Measurements from ENCODE around the gene S100A7A.

Gene S100A7A

DNA sequence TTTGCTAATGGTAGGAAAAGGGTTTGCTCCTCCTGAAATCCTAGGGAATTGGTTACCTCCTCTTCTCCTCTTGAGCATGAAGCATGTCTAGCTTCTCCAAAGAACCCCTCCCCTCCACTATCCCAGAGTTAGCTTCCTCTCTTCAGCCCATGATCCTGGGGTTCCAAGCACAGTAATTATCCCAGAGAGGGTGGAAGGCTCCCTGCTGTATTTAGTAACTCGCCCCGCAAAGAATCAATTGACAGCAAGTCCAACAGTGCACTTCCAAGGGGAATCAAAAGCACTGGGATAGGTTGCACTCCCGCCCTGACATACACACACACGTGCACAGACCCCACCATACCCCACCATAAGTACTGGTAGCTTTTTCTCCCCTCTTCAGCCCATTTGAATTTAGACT is 28.5 kb upstream of the S100A7A start:
- DNase-seq (ENCODE audit: low spot score in 2 of 2) (no peak), ATAC-seq (replicated peaks; ENCODE audit: extremely low read depth, poor library complexity, severe bottlenecking) (no peak)
- H3K27ac Mint-ChIP-seq (ENCODE audit: low read depth): no peak overlapping the region
- H3K9me3 Mint-ChIP-seq: no peaks in the 10 kb centered on the region
- H3K27me3 Mint-ChIP-seq: peaks cover 63% of the 10 kb centered on the region
- H3K4me3 Mint-ChIP-seq: no peak overlapping the region
- H3K36me3 Mint-ChIP-seq (ENCODE audit: insufficient read depth): no peaks in the 10 kb centered on the region
- H3K4me1 Mint-ChIP-seq: no peaks in the 10 kb centered on the region

DNA sequence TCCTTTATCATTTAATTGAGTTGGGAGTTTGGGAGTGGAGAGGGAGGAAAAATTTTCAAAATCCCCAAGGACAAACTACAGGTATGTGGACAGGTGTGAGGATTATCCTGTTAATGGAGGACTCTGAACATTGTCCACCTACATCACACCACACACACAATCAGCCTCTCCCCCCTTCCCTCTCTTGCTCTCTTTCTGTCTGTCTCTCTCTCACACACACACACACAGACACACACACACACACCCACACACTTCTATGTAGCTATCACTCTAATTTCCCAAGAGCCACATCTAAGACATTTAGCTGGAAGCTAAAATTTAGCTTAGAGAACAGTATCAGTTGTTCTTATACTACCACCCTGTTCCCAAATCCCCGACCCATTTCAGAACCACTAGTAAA is 26.9 kb upstream of the S100A7A start:
- Mint-ChIP-seq H3K27me3 (peaks cover 61% of the 10 kb centered on the region), H3K4me1 (no peaks in the 10 kb centered on the region), H3K9me3 (no peaks in the 10 kb centered on the region), H3K36me3 (ENCODE audit: insufficient read depth) (no peaks in the 10 kb centered on the region), H3K4me3 (no peak overlapping the region), H3K27ac (ENCODE audit: low read depth) (no peak overlapping the region)
- no peak for ATAC-seq (replicated peaks; ENCODE audit: extremely low read depth, poor library complexity, severe bottlenecking)
- no peak for DNase-seq (ENCODE audit: low spot score in 2 of 2)

DNA sequence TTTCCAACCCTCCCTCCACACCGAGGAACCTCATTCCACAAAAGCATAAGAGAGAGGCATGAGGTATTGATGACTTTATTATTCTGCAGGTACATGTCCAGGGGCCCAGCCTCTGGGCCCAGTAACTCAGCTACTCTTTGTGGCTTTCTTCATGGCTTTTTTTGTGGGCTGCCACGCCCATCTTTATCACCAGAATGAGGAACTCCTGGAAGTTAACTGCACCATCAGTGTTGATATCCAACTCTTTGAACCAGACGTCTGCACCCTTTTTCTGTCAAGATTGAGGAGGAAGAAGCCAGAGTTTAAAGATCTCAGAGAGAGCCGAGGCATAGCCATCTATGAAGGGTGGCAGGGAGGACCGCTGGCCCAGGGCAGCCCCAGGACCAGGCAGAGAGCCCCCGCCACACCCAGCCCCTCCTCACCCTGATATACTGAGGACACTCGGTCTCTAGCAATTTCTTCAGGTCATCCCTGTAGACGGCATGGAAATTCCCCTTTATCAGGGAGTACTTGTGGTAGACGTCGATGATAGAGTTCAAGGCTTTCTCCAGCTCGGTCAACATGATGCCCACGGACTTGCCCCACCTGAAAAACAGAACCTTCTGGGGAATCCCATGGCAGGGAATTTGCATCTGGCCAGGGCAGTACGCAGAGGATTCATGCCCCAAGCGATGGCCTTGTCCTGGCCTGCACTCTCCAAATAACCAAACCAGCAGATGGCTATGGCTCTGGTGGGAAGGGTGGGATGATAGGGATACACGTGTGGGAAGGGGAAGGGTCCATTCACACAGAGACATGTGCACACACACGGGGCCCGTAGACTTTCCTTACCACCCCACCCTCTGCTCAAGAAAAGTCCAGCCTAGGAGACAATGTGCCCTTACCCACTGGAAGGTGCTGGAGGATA is 26.1 kb upstream of the S100A7A start:
- no peaks in the 10 kb centered on the region for H3K4me1 Mint-ChIP-seq
- DNase-seq (ENCODE audit: low spot score in 2 of 2): no peak
- no peaks in the 10 kb centered on the region for H3K36me3 Mint-ChIP-seq (ENCODE audit: insufficient read depth)
- no peaks in the 10 kb centered on the region for H3K9me3 Mint-ChIP-seq
- no peak overlapping the region for H3K27ac Mint-ChIP-seq (ENCODE audit: low read depth)
- peaks cover 67% of the 10 kb centered on the region for H3K27me3 Mint-ChIP-seq
- no peak for ATAC-seq (replicated peaks; ENCODE audit: extremely low read depth, poor library complexity, severe bottlenecking)
- H3K4me3 Mint-ChIP-seq: no peak overlapping the region

DNA sequence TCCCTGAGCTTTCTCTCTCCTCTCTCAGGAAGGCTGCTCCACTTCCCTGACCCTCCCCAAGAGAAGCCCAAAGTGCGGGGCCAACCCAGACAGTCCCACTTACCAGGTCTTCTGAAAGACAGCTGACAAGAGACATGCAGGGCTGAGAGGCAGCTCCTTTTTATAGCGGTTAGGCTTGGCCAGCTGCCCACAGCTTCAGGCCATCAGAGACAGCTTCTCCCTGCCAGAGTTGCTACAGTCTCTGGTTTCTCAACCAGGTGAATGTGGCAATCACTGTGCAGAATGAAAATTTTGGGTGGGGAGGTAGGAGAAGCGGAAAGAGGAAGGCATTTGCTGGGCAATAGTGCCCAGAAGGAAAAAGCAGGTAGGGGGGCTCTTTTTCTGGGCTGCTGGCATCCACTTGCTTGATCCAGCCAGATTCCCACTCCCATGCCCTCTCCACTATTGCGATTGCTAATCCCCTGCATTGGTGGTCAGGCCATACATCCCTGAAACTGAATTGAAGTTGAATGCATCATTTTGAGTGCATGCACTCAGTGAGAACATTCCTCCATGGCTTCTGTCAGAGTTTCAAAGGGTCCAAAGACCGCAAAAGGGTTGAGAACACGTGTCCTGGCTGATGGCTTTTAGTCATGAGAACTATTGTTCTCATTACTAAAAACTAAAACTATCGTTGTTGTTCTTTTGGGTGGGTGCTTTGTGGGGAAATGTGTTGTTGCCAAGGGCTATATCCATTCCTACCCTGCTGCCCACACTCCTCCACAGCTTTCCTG is 25.2 kb upstream of the S100A7A start, which contains the start of gene S100A8:
TSS of gene S100A8 (minus strand) at position 136 of the 773 bp plus-strand sequence. CDS start 538 bp downstream, outside the sequence.
- Mint-ChIP-seq H3K27ac (ENCODE audit: low read depth) (no peak within 1 kb of the TSS), H3K4me1 (no peaks in the 10 kb centered on the region), H3K9me3 (no peaks in the 10 kb centered on the region), H3K4me3 (no peak within 1 kb of the TSS), H3K36me3 (ENCODE audit: insufficient read depth) (no peaks in the 10 kb centered on the region), H3K27me3 (peaks cover 76% of the 10 kb centered on the region)
- no peak for DNase-seq (ENCODE audit: low spot score in 2 of 2)
- no peak for ATAC-seq (replicated peaks; ENCODE audit: extremely low read depth, poor library complexity, severe bottlenecking)

DNA sequence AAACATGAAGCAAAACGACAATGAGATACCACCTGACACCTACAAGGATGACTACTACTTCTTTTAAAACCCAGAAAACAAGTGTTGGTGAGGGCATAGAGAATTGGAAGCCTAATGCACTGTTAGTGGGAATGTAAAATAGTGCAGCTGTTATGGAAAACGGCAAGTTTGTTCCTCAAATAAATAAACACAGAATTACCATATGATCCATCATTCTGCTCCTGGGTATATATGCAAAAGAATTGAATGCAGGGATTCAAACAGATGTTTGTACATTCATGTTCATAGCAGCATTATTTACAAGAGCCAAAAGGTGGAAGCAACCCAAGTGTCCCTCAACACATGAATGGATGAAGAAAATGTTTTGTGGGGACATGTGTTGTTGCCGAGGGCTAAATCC is 24.1 kb upstream of the S100A7A start:
- DNase-seq (ENCODE audit: low spot score in 2 of 2): no peak
- H3K4me3 Mint-ChIP-seq: no peak overlapping the region
- H3K4me1 Mint-ChIP-seq: no peaks in the 10 kb centered on the region

DNA sequence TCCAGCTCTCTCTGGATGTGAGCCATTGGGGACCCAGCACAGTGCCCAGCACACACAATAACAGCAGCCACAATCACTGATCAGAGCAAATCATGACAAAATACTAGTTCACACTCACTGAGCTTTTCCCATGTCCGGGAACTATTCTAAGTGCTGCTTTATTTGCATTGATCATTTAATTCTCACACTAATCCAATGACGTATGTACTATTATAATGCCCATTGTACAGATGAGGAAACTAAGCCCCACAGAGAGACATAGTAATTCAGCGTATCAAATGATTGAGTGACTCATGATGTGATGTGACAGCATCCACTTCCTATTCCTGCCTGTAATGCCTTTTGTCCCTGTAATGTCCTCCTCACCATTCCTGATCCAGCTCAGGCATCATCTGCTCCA is 23.5 kb upstream of the S100A7A start:
- Mint-ChIP-seq H3K36me3 (ENCODE audit: insufficient read depth) (no peaks in the 10 kb centered on the region), H3K4me3 (no peak overlapping the region), H3K4me1 (no peaks in the 10 kb centered on the region), H3K27me3 (peaks cover 72% of the 10 kb centered on the region), H3K27ac (ENCODE audit: low read depth) (no peak overlapping the region), H3K9me3 (no peaks in the 10 kb centered on the region)
- ATAC-seq (replicated peaks; ENCODE audit: extremely low read depth, poor library complexity, severe bottlenecking) (no peak), DNase-seq (ENCODE audit: low spot score in 2 of 2) (no peak)

More for the DNA sequence above, 24.1 kb upstream of the S100A7A start:
- Mint-ChIP-seq H3K9me3 (no peaks in the 10 kb centered on the region), H3K27me3 (peaks cover 77% of the 10 kb centered on the region), H3K27ac (ENCODE audit: low read depth) (no peak overlapping the region), H3K36me3 (ENCODE audit: insufficient read depth) (no peaks in the 10 kb centered on the region)
- ATAC-seq (replicated peaks; ENCODE audit: extremely low read depth, poor library complexity, severe bottlenecking): no peak

DNA sequence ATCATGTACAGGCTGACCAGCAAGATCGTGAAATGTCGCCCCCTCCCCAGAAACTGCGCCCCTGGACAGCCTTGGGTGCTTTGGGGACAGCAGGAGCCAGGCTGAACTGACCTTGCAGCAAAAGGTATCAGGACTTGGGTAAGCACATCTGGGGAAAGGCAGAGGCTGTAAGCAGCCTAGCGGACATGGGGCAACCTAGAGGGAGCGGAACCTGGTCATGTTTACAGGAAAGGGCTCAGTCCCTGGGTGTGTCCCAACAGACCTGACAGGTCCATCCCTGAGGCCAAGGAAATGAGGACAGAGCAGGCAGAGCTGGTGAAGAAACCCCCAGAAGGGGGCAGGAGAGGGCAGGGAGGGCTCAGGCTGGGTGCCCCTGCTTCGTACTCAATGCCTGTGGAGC is 22.4 kb upstream of the S100A7A start:
- no peaks in the 10 kb centered on the region for H3K9me3 Mint-ChIP-seq
- no peaks in the 10 kb centered on the region for H3K36me3 Mint-ChIP-seq (ENCODE audit: insufficient read depth)
- H3K4me3 Mint-ChIP-seq: no peak overlapping the region
- no peak for ATAC-seq (replicated peaks; ENCODE audit: extremely low read depth, poor library complexity, severe bottlenecking)
- peak in 1 of 2 donors; percentile 7 for DNase-seq (ENCODE audit: low spot score in 2 of 2)
- no peaks in the 10 kb centered on the region for H3K4me1 Mint-ChIP-seq
- H3K27ac Mint-ChIP-seq (ENCODE audit: low read depth): no peak overlapping the region
- H3K27me3 Mint-ChIP-seq: peaks cover 75% of the 10 kb centered on the region

DNA sequence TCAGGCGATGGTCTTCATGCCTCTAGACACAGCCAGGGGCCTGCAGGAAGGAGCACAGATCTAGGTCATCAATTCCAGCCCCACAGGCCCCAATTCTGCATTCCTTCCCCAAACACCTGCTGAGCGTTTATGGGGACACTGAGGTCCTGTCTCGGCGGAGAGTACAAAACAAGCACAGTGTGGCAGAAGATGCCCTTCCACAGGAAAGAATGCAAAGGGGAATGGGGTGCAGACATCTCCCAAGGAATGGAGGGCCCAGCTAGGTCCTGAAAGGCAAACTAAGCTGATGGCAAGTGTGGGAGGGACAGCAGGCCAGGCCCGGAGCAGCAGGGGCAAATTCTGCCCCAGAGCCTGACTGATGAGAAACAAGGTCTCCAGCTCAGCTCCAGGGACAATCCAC is 21.9 kb upstream of the S100A7A start:
- H3K4me1 Mint-ChIP-seq: no peaks in the 10 kb centered on the region
- no peak overlapping the region for H3K27ac Mint-ChIP-seq (ENCODE audit: low read depth)
- no peaks in the 10 kb centered on the region for H3K9me3 Mint-ChIP-seq
- no peaks in the 10 kb centered on the region for H3K36me3 Mint-ChIP-seq (ENCODE audit: insufficient read depth)
- no peak overlapping the region for H3K4me3 Mint-ChIP-seq
- no peak for ATAC-seq (replicated peaks; ENCODE audit: extremely low read depth, poor library complexity, severe bottlenecking)
- peaks cover 80% of the 10 kb centered on the region for H3K27me3 Mint-ChIP-seq
- DNase-seq (ENCODE audit: low spot score in 2 of 2): peak in 1 of 2 donors; percentile 6

DNA sequence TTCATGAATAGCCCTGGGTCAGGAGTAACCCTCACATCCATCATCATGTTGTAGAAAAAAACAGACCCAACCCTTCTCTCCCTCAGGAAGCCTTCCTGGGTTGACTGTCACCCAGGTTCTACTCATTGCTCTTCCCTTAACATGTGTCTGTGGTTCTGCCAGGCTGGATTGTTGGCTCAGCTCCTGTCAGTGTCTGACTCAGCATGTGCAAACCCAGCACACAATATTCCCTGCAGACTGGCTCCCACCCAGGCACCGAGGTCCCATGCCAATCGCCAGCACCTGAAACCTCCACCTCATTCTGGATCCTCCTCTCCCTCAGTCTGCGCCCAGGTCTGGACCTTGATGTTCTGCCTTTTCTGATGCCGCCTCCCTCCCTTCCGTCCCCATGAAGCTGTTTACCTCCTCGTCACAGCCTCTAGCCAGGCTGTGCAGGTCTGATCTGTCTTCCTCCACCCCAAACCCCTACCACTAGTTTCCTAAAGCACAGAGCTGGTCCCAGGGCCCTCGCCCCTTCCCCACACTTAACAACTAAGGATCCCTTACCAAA is 21.1 kb upstream of the S100A7A start:
- peaks cover 83% of the 10 kb centered on the region for H3K27me3 Mint-ChIP-seq
- H3K4me1 Mint-ChIP-seq: no peaks in the 10 kb centered on the region
- no peaks in the 10 kb centered on the region for H3K9me3 Mint-ChIP-seq
- DNase-seq (ENCODE audit: low spot score in 2 of 2) (no peak), ATAC-seq (replicated peaks; ENCODE audit: extremely low read depth, poor library complexity, severe bottlenecking) (no peak)
- no peaks in the 10 kb centered on the region for H3K36me3 Mint-ChIP-seq (ENCODE audit: insufficient read depth)
- H3K4me3 Mint-ChIP-seq: no peak overlapping the region
- H3K27ac Mint-ChIP-seq (ENCODE audit: low read depth): no peak overlapping the region

DNA sequence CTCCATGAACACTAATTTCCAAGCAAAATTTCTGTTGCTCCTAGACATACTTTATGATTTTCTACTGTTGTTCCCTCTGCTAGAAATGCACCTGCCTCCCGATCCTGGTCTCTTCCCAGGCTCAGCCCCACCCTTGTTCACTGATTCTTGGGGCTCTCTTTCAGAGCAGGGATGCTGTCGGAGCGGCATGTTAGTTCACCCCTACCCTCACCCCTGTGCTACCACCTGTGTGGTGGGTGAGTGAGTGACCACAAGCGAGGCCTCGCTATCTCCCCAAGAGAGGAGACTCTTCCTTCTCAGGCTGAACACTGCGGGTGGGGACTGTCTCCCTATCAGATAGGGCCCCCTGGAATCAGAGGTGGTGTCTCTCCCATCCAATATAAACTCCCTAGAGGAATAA is 20.5 kb upstream of the S100A7A start:
- Mint-ChIP-seq H3K4me3 (no peak overlapping the region), H3K27me3 (peaks cover 79% of the 10 kb centered on the region), H3K9me3 (no peaks in the 10 kb centered on the region), H3K36me3 (ENCODE audit: insufficient read depth) (no peaks in the 10 kb centered on the region), H3K27ac (ENCODE audit: low read depth) (no peak overlapping the region), H3K4me1 (no peaks in the 10 kb centered on the region)
- DNase-seq (ENCODE audit: low spot score in 2 of 2) (no peak), ATAC-seq (replicated peaks; ENCODE audit: extremely low read depth, poor library complexity, severe bottlenecking) (no peak)

DNA sequence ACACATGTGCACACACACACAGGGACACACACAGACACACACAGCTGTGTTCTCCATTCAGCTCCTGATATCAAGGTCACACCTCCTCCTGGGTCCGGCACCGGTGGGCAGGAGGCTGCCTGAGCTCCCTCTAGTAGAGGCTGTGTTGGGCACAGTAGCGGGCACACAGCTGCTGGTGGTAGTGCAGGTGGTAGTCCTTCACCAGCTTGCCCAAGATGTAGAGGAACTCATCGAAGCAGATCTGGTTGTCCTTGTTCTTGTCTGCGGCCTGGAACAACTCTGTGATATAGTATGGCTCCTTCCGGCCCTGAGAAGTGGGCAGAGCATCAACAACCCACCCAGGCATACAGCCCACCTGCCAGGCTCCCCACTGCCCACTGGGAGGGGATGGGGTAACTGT is 19.9 kb upstream of the S100A7A start:
- peaks cover 72% of the 10 kb centered on the region for H3K27me3 Mint-ChIP-seq
- no peak overlapping the region for H3K4me3 Mint-ChIP-seq
- ATAC-seq (replicated peaks; ENCODE audit: extremely low read depth, poor library complexity, severe bottlenecking) (no peak), DNase-seq (ENCODE audit: low spot score in 2 of 2) (peak in 1 of 2 donors; percentile 13)
- H3K27ac Mint-ChIP-seq (ENCODE audit: low read depth): no peak overlapping the region
- no peaks in the 10 kb centered on the region for H3K9me3 Mint-ChIP-seq
- H3K4me1 Mint-ChIP-seq: no peaks in the 10 kb centered on the region
- H3K36me3 Mint-ChIP-seq (ENCODE audit: insufficient read depth): no peaks in the 10 kb centered on the region

DNA sequence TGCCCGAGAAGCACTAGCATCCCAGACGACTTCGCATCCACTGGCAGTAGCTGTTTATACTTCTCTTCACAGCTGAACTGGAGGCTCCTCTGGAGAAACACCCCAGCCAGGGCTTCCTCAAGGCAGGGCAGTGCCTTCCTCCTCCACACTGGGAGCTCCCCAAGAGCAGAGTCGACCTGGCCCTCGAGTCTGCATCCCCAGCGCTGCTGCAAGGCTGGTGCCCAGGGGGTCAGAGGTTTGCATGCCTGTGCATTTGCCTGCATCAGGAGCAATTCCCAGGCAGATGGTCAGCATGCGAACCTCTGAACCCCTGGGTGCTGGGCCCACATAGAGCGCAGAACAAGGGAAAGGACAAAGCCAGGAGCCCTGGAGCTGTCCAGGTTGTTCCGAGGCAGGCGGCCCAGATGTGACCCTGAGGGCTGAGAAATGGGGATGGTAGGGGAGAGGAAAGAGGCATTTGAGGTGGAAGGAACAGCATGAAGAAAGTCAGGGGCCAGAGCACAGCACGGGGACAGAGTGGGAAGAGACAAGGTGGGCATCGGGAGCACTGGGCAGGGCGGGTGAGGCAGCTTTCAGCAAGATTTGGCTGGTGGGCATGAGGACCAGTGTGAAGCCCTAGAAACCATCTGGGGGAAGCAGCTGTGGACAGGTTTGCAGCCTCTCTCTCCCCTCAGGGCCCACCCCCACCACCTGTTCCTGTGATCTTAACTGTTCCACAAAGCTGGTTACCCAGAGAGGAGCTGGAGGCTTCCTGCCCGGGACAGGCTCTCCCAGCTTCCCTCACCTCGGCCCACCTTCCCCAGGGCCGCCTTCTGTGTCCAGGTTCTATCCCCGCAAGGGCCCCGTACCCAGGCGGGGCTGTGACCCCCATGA is 19.0 kb upstream of the S100A7A start:
- H3K27ac Mint-ChIP-seq (ENCODE audit: low read depth): no peak overlapping the region
- no peaks in the 10 kb centered on the region for H3K9me3 Mint-ChIP-seq
- ATAC-seq (replicated peaks; ENCODE audit: extremely low read depth, poor library complexity, severe bottlenecking) (no peak), DNase-seq (ENCODE audit: low spot score in 2 of 2) (peak in 1 of 2 donors; percentile 8)
- H3K4me3 Mint-ChIP-seq: no peak overlapping the region
- no peaks in the 10 kb centered on the region for H3K4me1 Mint-ChIP-seq
- peaks cover 68% of the 10 kb centered on the region for H3K27me3 Mint-ChIP-seq
- H3K36me3 Mint-ChIP-seq (ENCODE audit: insufficient read depth): no peaks in the 10 kb centered on the region

Data from central memory CD8-positive, alpha-beta T cell (primary cell).